Heart left ventricle (tissue), 13 donors: ENCODE data around the gene SETBP1.

Experiments used
- POLR2A ChIP-seq, 2 donors: fragments of 450-650 bp; IDR thresholded peaks; one replicate each; pipeline ENCODE4 v1.6.1; 2017; ENCODE audit warnings: antibody characterized with exemption in 2 of 2, mild to moderate bottlenecking in 2 of 2, moderate library complexity in 2 of 2
- TF ChIP-seq, protein P1 (sequence below), 12 donors: fragments of 200-600 bp; sonication (generic) in 4 of 12; IDR thresholded peaks; one replicate each; pipeline versions ENCODE4 v1.5.0 to v1.8.0; 2018 to 2022; ENCODE audit warnings: antibody characterized with exemption in 12 of 12, mild to moderate bottlenecking in 5 of 12
- donor health status: ischemic (EF 13 %, LVEDD 7.1; RV severe dilation, severe dysfunction).
- donor health status: DM: no; HTN: yes; CAD: no.
- donor health status: DM: no; HTN: no; CAD: no.
- donor health status: ischemic (EF 25% LVEDD 6.9; RV normal size, moderate dysfunction).
- donor health status: ischemic (EF 25% LVEDD 5.7; RV mildly dilated, moderate dysfunction).
- donor health status: ischemic (EF 35%, LVEDD 5.7; RV mildly dilated, moderate dysfunction).
- donor health status: nonischemic (EF 11% LVEDD 7.7; RV severe dilation, severe dysfunction).
- donor health status: DM: yes; HTN: yes; CAD: no.
- donor health status: PGD.
- donor health status: ischemic (EF 29% LVEDD 5.4; RV normal size, mild dysfunction).
- donor health status: nonischemic (EF 23%, LVEDD 6.1; RV moderate dilation, normal function).

DNA sequence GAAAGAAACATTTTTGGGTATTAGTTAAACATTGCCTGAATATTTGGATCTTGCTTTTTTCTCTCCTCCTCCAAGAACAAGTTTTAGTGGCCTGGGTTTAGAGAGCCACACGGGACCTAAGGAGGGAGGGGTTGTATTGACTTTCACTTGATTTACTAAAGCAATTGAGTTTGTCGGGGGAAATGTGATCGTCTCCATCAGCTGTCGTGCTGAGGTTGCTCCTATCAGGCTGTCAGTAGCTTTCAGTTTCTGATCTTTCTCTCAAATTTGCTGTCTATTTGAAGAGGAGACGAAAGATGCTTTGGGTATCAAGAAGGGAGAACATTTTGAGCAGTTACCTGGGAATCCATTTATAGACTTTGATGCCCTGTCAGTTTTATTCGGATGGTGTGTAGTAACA is 106.0 kb downstream of the SETBP1 start:
- TF ChIP-seq, protein P1, sequence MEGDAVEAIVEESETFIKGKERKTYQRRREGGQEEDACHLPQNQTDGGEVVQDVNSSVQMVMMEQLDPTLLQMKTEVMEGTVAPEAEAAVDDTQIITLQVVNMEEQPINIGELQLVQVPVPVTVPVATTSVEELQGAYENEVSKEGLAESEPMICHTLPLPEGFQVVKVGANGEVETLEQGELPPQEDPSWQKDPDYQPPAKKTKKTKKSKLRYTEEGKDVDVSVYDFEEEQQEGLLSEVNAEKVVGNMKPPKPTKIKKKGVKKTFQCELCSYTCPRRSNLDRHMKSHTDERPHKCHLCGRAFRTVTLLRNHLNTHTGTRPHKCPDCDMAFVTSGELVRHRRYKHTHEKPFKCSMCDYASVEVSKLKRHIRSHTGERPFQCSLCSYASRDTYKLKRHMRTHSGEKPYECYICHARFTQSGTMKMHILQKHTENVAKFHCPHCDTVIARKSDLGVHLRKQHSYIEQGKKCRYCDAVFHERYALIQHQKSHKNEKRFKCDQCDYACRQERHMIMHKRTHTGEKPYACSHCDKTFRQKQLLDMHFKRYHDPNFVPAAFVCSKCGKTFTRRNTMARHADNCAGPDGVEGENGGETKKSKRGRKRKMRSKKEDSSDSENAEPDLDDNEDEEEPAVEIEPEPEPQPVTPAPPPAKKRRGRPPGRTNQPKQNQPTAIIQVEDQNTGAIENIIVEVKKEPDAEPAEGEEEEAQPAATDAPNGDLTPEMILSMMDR (IDR thresholded peaks at IDR 0.05), result no peak
- no peak for TF ChIP-seq POLR2A (IDR thresholded peaks at IDR 0.05)
